ENCODE measurements around the gene DONSON. TPM values are rescaled to one million over a fixed set of nuclear protein-coding genes. Genes with fewer than 3 reads are reported as not detected.
A peak's percentile ranks its signal among the peaks of the same experiment; 100 is the strongest.

DONSON gene
- total and polyA plus RNA-seq, 2 of the 13 experiments (the other 11 are each of a cell fraction or from before 2014, with no cell fraction given), result 35.4 to 63.6 TPM

- TF ChIP-seq THRA (CRISPR knock-in tag; IDR thresholded peaks at IDR 0.05; ENCODE audit: borderline replicate concordance) (0 out of 2 replicates have a peak, but pooled peaks have one; percentile 22), ZBTB21 (CRISPR knock-in tag; IDR thresholded peaks at IDR 0.05) (peak; percentile 60; the same call in 1 of the 2 replicates), ZNF781 (CRISPR knock-in tag; IDR thresholded peaks at IDR 0.05; ENCODE audit: borderline replicate concordance, not compliant biosample characterization) (no peak), ZSCAN5A (CRISPR knock-in tag; IDR thresholded peaks at IDR 0.05; ENCODE audit: borderline replicate concordance) (0 out of 2 replicates have a peak, but pooled peaks have one; percentile 48), AKAP8 (CRISPR knock-in tag; IDR thresholded peaks at IDR 0.05) (no peak), GATA4 (IDR thresholded peaks at IDR 0.05; ENCODE audit: borderline replicate concordance, low read depth) (no peak), ZNF768 (CRISPR knock-in tag; IDR thresholded peaks at IDR 0.05) (no peak), SALL2 (CRISPR knock-in tag; IDR thresholded peaks at IDR 0.05) (peak; percentile 31; the same call in 1 of the 2 replicates), NCOR1 (IDR thresholded peaks at IDR 0.05; ENCODE audit: borderline replicate concordance, low read length) (no peak), ZNF232 (CRISPR knock-in tag; IDR thresholded peaks at IDR 0.05; ENCODE audit: borderline replicate concordance) (0 out of 2 replicates have a peak, but pooled peaks have one; percentile 9), NAIF1 (CRISPR knock-in tag; IDR thresholded peaks at IDR 0.05; ENCODE audit: borderline replicate concordance) (peak; percentile 58), SMAD1 (CRISPR knock-in tag; IDR thresholded peaks at IDR 0.05; ENCODE audit: borderline replicate concordance, low read depth) (peak; percentile 64; the same call in 1 of the 2 replicates), ZNF331 (CRISPR knock-in tag; IDR thresholded peaks at IDR 0.05) (no peak), ZHX2 (IDR thresholded peaks at IDR 0.05; ENCODE audit: low read depth) (peak; percentile 97), ZHX2 (CRISPR knock-in tag; IDR thresholded peaks at IDR 0.05; ENCODE audit: borderline replicate concordance) (no peak; the same call in 1 of the 2 replicates), ZBTB1 (CRISPR knock-in tag; IDR thresholded peaks at IDR 0.05; ENCODE audit: borderline replicate concordance) (no peak), HMGXB4 (CRISPR knock-in tag; IDR thresholded peaks at IDR 0.05; ENCODE audit: borderline replicate concordance in 1 of 2, low read depth in 1 of 2) (peak in 1 of 2 experiments; percentile 88; a peak in 2 of 4 replicates)
Observed at GRCh38 chr21:33542640-33543504, 45.6 kb downstream of the DONSON start, which contains the start of gene SON (continued).
